ENCODE data around the gene PARG.
"Not testable (repeated sequence)": the region's sequence is repeated elsewhere in the genome, so short reads cannot be mapped to it uniquely, and the experiment has no call there.

DNA sequence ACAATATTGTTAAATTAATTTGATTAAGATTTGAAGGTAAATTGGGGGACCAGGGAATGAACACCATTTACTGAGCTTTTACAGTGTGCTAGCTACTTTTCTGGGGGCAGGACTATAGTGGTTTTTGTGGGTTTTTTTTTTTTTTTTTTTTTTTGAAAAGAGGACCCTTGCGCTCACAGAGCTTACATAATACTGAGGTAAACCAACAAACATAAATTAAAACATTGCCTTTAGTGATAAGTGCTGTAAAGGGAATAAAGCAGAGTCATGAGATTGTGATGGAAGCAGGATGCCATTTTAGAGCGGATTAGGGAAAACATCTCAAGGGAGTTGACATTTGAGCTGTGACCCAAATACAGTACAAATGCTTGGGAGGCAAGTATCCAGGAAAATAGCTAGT, 1.8 kb upstream of the PARG start:
- TF ChIP-seq, protein P1, sequence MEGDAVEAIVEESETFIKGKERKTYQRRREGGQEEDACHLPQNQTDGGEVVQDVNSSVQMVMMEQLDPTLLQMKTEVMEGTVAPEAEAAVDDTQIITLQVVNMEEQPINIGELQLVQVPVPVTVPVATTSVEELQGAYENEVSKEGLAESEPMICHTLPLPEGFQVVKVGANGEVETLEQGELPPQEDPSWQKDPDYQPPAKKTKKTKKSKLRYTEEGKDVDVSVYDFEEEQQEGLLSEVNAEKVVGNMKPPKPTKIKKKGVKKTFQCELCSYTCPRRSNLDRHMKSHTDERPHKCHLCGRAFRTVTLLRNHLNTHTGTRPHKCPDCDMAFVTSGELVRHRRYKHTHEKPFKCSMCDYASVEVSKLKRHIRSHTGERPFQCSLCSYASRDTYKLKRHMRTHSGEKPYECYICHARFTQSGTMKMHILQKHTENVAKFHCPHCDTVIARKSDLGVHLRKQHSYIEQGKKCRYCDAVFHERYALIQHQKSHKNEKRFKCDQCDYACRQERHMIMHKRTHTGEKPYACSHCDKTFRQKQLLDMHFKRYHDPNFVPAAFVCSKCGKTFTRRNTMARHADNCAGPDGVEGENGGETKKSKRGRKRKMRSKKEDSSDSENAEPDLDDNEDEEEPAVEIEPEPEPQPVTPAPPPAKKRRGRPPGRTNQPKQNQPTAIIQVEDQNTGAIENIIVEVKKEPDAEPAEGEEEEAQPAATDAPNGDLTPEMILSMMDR (IDR thresholded peaks at IDR 0.05; ENCODE audit: borderline replicate concordance, extremely low read depth, low read length, poor library complexity, severe bottlenecking), result not testable (repeated sequence)
- TF ChIP-seq EZH2 (IDR thresholded peaks at IDR 0.05; ENCODE audit: borderline replicate concordance, low read depth, low read length, severe bottlenecking), result not testable (repeated sequence)
